Prostate gland (tissue), 2 donors: ENCODE results near the gene BICC1.

Experiments used
- POLR2AphosphoS5 ChIP-seq: sonication (generic); formaldehyde crosslinking; IDR thresholded peaks from one replicate; pipeline ENCODE4 v1.6.1; 2017; ENCODE audit warnings: antibody characterized with exemption
- TF ChIP-seq, protein P1 (sequence below), 4 experiments: fragments of 200-600 bp in 2 of 4; fragments of 450-650 bp in 2 of 4; sonication (generic) in 2 of 4; IDR thresholded peaks; 1 replicate in 3 of 4; 2 replicates in 1 of 4; pipeline ENCODE4 v1.5.1; 2016 to 2019; ENCODE audit warnings: antibody characterized with exemption in 4 of 4, mild to moderate bottlenecking in 2 of 4, moderate library complexity in 2 of 4

DNA sequence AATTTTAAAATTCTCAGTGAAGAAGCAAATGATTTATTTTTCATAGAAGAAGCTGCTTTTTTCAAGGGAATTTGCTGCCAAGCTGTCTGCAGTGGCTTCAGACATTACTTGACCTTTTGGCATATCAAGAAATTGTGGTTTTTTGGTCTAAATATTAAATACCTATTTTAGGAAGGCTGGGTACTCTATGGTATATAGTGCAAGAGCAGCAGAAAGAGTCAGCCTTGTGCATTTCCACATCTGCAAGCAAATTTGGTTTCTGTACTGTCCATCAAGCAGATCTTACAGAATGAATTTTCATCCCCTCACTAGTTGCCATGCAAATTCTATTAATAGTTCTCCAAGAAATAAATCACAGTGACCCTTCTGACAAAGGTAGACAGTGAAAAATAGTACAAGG lies 222.0 kb downstream of the BICC1 start:
- TF ChIP-seq, protein P1, sequence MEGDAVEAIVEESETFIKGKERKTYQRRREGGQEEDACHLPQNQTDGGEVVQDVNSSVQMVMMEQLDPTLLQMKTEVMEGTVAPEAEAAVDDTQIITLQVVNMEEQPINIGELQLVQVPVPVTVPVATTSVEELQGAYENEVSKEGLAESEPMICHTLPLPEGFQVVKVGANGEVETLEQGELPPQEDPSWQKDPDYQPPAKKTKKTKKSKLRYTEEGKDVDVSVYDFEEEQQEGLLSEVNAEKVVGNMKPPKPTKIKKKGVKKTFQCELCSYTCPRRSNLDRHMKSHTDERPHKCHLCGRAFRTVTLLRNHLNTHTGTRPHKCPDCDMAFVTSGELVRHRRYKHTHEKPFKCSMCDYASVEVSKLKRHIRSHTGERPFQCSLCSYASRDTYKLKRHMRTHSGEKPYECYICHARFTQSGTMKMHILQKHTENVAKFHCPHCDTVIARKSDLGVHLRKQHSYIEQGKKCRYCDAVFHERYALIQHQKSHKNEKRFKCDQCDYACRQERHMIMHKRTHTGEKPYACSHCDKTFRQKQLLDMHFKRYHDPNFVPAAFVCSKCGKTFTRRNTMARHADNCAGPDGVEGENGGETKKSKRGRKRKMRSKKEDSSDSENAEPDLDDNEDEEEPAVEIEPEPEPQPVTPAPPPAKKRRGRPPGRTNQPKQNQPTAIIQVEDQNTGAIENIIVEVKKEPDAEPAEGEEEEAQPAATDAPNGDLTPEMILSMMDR (IDR thresholded peaks at IDR 0.05): no peak
- TF ChIP-seq POLR2AphosphoS5: no peak
